Endothelial cell of umbilical vein (primary cell): ENCODE data around the gene SIN3A. TPM values are rescaled to one million over a fixed set of nuclear protein-coding genes. Genes with fewer than 3 reads are reported as not detected.
"Not testable (repeated sequence)": the region's sequence is repeated elsewhere in the genome, so short reads cannot be mapped to it uniquely, and the experiment has no call there.

ENCODE experiments used
- BruUV-seq: library from RNA; stranded (reverse); fragments of 400-500 nt; replicated peaks from 2 replicates; lab custom pipeline; 2021; lab: Mats Ljungman, UMichigan
- CTCF ChIA-PET: fragments of 300-600, 350-600 bp; sonication (Branson Sonifier 250); formaldehyde crosslinking; loops from one replicate; lab custom pipeline; 2021; ENCODE audit warnings: antibody characterized with exemption, inconsistent platforms; lab: Charles Lee
- POLR2A ChIA-PET: fragments of 300-600, 350-600 bp; sonication (Branson Sonifier 250); formaldehyde crosslinking; loops from one replicate; lab custom pipeline; 2021; ENCODE audit warnings: antibody characterized with exemption, inconsistent platforms; lab: Charles Lee
- DNase-seq: peaks from one replicate; pipeline ENCODE4 v3.0.0-alpha.2; 2011; ENCODE audit warnings: low read depth, low spot score
- FAIRE-seq: peaks from 2 replicates; lab custom pipeline; 2011; peaks lifted over from hg19 to GRCh38; lab: Jason Lieb, UNC
- H2AFZ ChIP-seq: 2 replicates; pipeline ENCODE4 v1.6.0; 2012; ENCODE audit warnings: low read depth, low read length, control low read depth, inconsistent platforms
- H3K27ac ChIP-seq: 2 replicates; pipeline ENCODE4 v1.5.1; 2011; ENCODE audit warnings: low read depth, mild to moderate bottlenecking, control low read depth, low read length, moderate library complexity; ENCODE audit not compliant: insufficient read depth
- H3K27me3 ChIP-seq, 2 experiments: 2 replicates each; pipeline versions ENCODE4 v1.6.0 to v1.6.1; 2011; ENCODE audit warnings: low read length in 2 of 2, mixed read lengths in 1 of 2; ENCODE audit not compliant: control insufficient read depth in 2 of 2, insufficient read depth in 2 of 2
- H3K36me3 ChIP-seq, 2 experiments: 2 replicates in 1 of 2; 3 replicates in 1 of 2; pipeline ENCODE4 v1.5.1; 2011; ENCODE audit warnings: low read length in 2 of 2, mild to moderate bottlenecking in 1 of 2, moderate library complexity in 1 of 2; ENCODE audit not compliant: control insufficient read depth in 2 of 2, insufficient read depth in 2 of 2; ENCODE audit errors: extremely low read depth in 1 of 2
- H3K4me1 ChIP-seq: 3 replicates; pipeline ENCODE4 v1.5.1; 2011; ENCODE audit warnings: mild to moderate bottlenecking, low read length; ENCODE audit not compliant: control insufficient read depth, insufficient read depth; ENCODE audit errors: extremely low read depth
- H3K4me2 ChIP-seq: 2 replicates; pipeline ENCODE4 v1.6.1; 2011; ENCODE audit warnings: low read length, control low read depth, mixed read lengths; ENCODE audit not compliant: insufficient read depth
- H3K4me3 ChIP-seq, 3 experiments: fragments of 200-600 bp in 1 of 3; sonication (generic), shearing (Covaris generic) in 1 of 3; replicated peaks in 1 of 3; 2 replicates each; pipeline ENCODE4 v1.5.1; 2011 to 2016; ENCODE audit warnings: control low read depth in 3 of 3, low read length in 3 of 3, mild to moderate bottlenecking in 2 of 3, inconsistent platforms in 1 of 3, low read depth in 1 of 3, moderate library complexity in 1 of 3; ENCODE audit not compliant: insufficient read depth in 1 of 3
- H3K79me2 ChIP-seq: 2 replicates; pipeline ENCODE4 v1.6.0; 2012; ENCODE audit warnings: low read length, inconsistent platforms; ENCODE audit not compliant: control insufficient read depth, insufficient read depth
- H3K9ac ChIP-seq: replicated peaks from 2 replicates; pipeline ENCODE3; 2011; ENCODE audit warnings: low read length, control low read depth; ENCODE audit not compliant: insufficient read depth; ENCODE audit errors: extremely low read depth
- H3K9me1 ChIP-seq: replicated peaks from 3 replicates; pipeline ENCODE4 v1.6.0; 2011; ENCODE audit warnings: mild to moderate bottlenecking, low read length; ENCODE audit not compliant: control insufficient read depth, insufficient read depth; ENCODE audit errors: extremely low read depth
- H3K9me3 ChIP-seq: replicated peaks from 2 replicates; pipeline ENCODE4 v1.5.1; 2012; ENCODE audit warnings: low read length, inconsistent platforms; ENCODE audit not compliant: control insufficient read depth, insufficient read depth
- H4K20me1 ChIP-seq: replicated peaks from 2 replicates; pipeline ENCODE3; 2011; ENCODE audit warnings: mild to moderate bottlenecking, low read length; ENCODE audit not compliant: control insufficient read depth, insufficient read depth; ENCODE audit errors: extremely low read depth
- CTCF ChIP-seq, 2 donors: IDR thresholded peaks; 1 replicate in 1 of 2; 2 replicates in 1 of 2; pipeline ENCODE4 v1.5.1; 2011; ENCODE audit warnings: low read length in 2 of 2, mild to moderate bottlenecking in 2 of 2, moderate library complexity in 2 of 2, control low read depth in 1 of 2, inconsistent platforms in 1 of 2, low read depth in 1 of 2; ENCODE audit not compliant: insufficient read depth in 1 of 2; ENCODE audit errors: extremely low read depth in 1 of 2
- EZH2 ChIP-seq: IDR thresholded peaks from 2 replicates; pipeline ENCODE4 v1.6.1; 2012; ENCODE audit warnings: borderline replicate concordance, low read depth, mild to moderate bottlenecking, moderate library complexity, low read length, inconsistent platforms; ENCODE audit not compliant: severe bottlenecking
- FOS ChIP-seq: IDR thresholded peaks from 2 replicates; pipeline ENCODE4 v1.6.1; 2011; ENCODE audit warnings: mild to moderate bottlenecking, low read length, moderate library complexity, borderline replicate concordance; ENCODE audit not compliant: insufficient read depth
- GATA2 ChIP-seq: IDR thresholded peaks from 2 replicates; pipeline ENCODE4 v1.7.0; 2011; ENCODE audit warnings: low read depth, mild to moderate bottlenecking, moderate library complexity, mixed read lengths, low read length; ENCODE audit not compliant: insufficient read length, insufficient read depth
- JUN ChIP-seq: IDR thresholded peaks from 2 replicates; pipeline ENCODE4 v1.6.1; 2011; ENCODE audit warnings: borderline replicate concordance, low read depth; ENCODE audit not compliant: insufficient read length, insufficient read depth
- MAX ChIP-seq: IDR thresholded peaks from 2 replicates; pipeline ENCODE4 v1.6.1; 2011; ENCODE audit not compliant: insufficient read depth, insufficient read length
- MYC ChIP-seq: IDR thresholded peaks from one replicate; pipeline ENCODE4 v1.6.1; 2011; ENCODE audit warnings: mild to moderate bottlenecking, low read depth, low read length
- POLR2A ChIP-seq: IDR thresholded peaks from 2 replicates; pipeline ENCODE4 v1.6.1; 2012; ENCODE audit warnings: low read depth, mild to moderate bottlenecking, control low read depth, low read length
- POLR2AphosphoS5 ChIP-seq: IDR thresholded peaks from 2 replicates; pipeline ENCODE4 v1.6.1; 2012; ENCODE audit warnings: low read depth, mild to moderate bottlenecking, control low read depth, low read length, moderate library complexity; ENCODE audit not compliant: insufficient read depth
- dilution Hi-C: fragments of 300-500 bp; cut with MboI; formaldehyde crosslinking; loops from one replicate; pipeline ENCODE4 v1.15.0; 2019; ENCODE audit warnings: low sequenced_read_pairs; ENCODE audit not compliant: extremely low pct_ligation_motif_present
- intact Hi-C: fragments of 100-400 bp; cut with micrococcal nuclease; formaldehyde crosslinking; loops from one replicate; pipeline ENCODE4 v1.10.0; 2022
- polyA plus RNA-seq, 4 experiments: library from polyadenylated mRNA; depleted of rRNA in 3 of 4; stranded (reverse) in 3 of 4; unstranded in 1 of 4; fragments of >200 nt; gene quantifications; 2 replicates each; pipeline versions ENCODE4 v1.2.1 to v1.2.3, GENCODE V29; 2011 to 2012; ENCODE audit warnings: missing spikeins in 1 of 4
- total RNA-seq: library from RNA; stranded (reverse); gene quantifications from 2 replicates; pipeline ENCODE4 v1.2.3, GENCODE V29; 2021

Gene SIN3A
- total and polyA plus RNA-seq, 2 donors (not counting 3 experiments of a cell fraction or from before 2014, with no cell fraction given), result 30.6 to 44.5 TPM

GRCh38 chr15:75483556-75483955 lies 32.1 kb upstream of the SIN3A start:
- H3K36me3 ChIP-seq, CTCF ChIA-PET: not testable (repeated sequence)

GRCh38 chr15:75483106-75483505 lies 31.6 kb upstream of the SIN3A start:
- intact Hi-C loops, result no loop called here
- ChIA-PET CTCF (no interaction called here), POLR2A (no interaction called here)
- H3K9me3 ChIP-seq, result no peaks in the 10 kb centered on the region
- FAIRE-seq, result no peak
- H2AFZ ChIP-seq, result no peak overlapping the region
- no peaks in the 10 kb centered on the region for H4K20me1 ChIP-seq
- no peaks in the 10 kb centered on the region for H3K9me1 ChIP-seq
- peak overlapping the region; percentile 55 for H3K4me2 ChIP-seq
- no peak for DNase-seq
- dilution Hi-C loops, result no loop called here
- no peak overlapping the region for H3K4me3 ChIP-seq
- no peaks in the 10 kb centered on the region for H3K79me2 ChIP-seq
- no peak for TF ChIP-seq CTCF (IDR thresholded peaks at IDR 0.05; ENCODE audit: extremely low read depth in 1 of 2, insufficient read depth in 1 of 2, low read depth in 1 of 2, low read length in 2 of 2)
- no peak for TF ChIP-seq GATA2
- TF ChIP-seq JUN, result no peak
- no peak for TF ChIP-seq POLR2A
- no peak for TF ChIP-seq MAX
- TF ChIP-seq FOS, result no peak
- no peak for TF ChIP-seq EZH2
- TF ChIP-seq POLR2AphosphoS5, result no peak
- no peak for TF ChIP-seq MYC
- H3K9ac ChIP-seq, result no peak overlapping the region
- H3K27ac ChIP-seq, result peak overlapping the region; percentile 22
- H3K4me1 ChIP-seq, result peaks cover 19% of the 10 kb centered on the region
- peaks cover 2 to 4% of the 10 kb centered on the region in 2 experiments for H3K36me3 ChIP-seq
- H3K27me3 ChIP-seq, result no peaks in the 10 kb centered on the region
- no TSS peak for BruUV-seq

More at GRCh38 chr15:75483556-75483955, 32.1 kb upstream of the SIN3A start:
- FAIRE-seq (peak; percentile 89), DNase-seq (peak; percentile 83)
- BruUV-seq, H3K79me2 ChIP-seq, intact Hi-C loops, H3K4me3 ChIP-seq, H3K9ac ChIP-seq, H4K20me1 ChIP-seq, dilution Hi-C loops, H3K9me3 ChIP-seq, POLR2A ChIA-PET, H3K9me1 ChIP-seq, H2AFZ ChIP-seq, H3K27me3 ChIP-seq: not testable (repeated sequence)
- Histone ChIP-seq H3K4me1 (peaks cover 19% of the 10 kb centered on the region), H3K4me2 (peak overlapping the region; percentile 55), H3K27ac (peak overlapping the region; percentile 22)
- peak; percentile 24 for TF ChIP-seq POLR2A

- H3K36me3 ChIP-seq, H3K27me3 ChIP-seq, DNase-seq, H2AFZ ChIP-seq, H3K9ac ChIP-seq, POLR2A ChIA-PET, BruUV-seq, H3K9me3 ChIP-seq, H4K20me1 ChIP-seq, intact Hi-C loops, H3K27ac ChIP-seq, H3K9me1 ChIP-seq, dilution Hi-C loops, FAIRE-seq, H3K79me2 ChIP-seq, H3K4me3 ChIP-seq, H3K4me2 ChIP-seq: not testable (repeated sequence)
- H3K4me1 ChIP-seq, result peaks cover 19% of the 10 kb centered on the region
- CTCF ChIA-PET, result interaction anchor here (1.2 kb wide), 1 partner anchor 25 kb away, joined by 4 read pairs; no protein-coding TSS in a partner anchor
Observed at GRCh38 chr15:75480463-75480862, 29.0 kb upstream of the SIN3A start.
